ENCODE measurements around the gene ZNF107.
"Not testable (repeated sequence)": the region's sequence is repeated elsewhere in the genome, so short reads cannot be mapped to it uniquely, and the experiment has no call there.

The ZNF107 gene

GRCh38 chr7:64717896-64718295 is 52.0 kb downstream of the ZNF107 start:
- H3K27ac ChIP-seq; DNase-seq (ENCODE audit: low read depth, low spot score): not testable (repeated sequence)

GRCh38 chr7:64729089-64729848 is 63.3 kb downstream of the ZNF107 start:
- no peak overlapping the region for H3K27ac ChIP-seq
- DNase-seq (ENCODE audit: low read depth, low spot score): no peak

GRCh38 chr7:64733550-64734240 is 67.8 kb downstream of the ZNF107 start:
- no peak for DNase-seq (ENCODE audit: low read depth, low spot score)
- no peak overlapping the region for H3K27ac ChIP-seq

GRCh38 chr7:64736575-64736974 is 70.6 kb downstream of the ZNF107 start:
- DNase-seq (ENCODE audit: low read depth, low spot score): no peak
- no peak overlapping the region for H3K27ac ChIP-seq

DNA sequence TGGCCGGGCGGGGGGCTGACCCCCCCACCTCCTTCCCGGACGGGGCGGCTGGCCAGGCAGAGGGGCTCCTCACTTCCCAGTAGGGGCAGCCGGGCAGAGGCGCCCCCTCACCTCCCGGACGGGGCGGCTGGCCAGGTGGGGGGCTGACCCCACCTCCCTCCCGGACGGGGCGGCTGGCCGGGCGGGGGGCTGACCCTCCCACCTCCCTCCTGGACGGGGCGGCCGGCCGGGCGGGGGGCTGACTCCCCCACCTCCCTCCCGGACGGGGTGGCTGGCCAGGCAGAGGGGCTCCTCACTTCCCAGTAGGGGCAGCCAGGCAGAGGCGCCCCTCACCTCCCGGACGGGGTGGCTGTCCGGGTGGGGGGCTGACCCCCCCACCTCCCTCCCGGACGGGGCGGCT is 72.5 kb downstream of the ZNF107 start:
- H3K27ac ChIP-seq; DNase-seq (ENCODE audit: low read depth, low spot score): not testable (repeated sequence)

DNA sequence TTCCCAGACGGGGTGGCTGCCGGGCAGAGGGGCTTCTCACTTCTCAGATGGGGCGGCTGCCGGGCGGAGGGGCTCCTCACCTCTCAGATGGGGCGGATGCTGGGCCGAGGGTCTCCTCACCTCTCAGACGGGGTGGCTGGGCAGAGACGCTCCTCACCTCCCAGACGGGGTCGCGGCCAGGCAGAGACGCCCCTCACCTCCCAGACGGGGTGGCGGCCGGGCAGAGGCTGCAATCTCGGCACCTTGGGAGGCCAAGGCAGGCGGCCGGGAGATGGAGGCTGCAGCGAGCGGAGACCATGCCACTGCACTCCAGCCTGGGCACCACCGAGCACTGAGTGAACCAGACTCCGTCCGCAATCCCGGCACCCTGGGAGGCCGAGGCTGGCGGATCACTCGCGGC is 73.0 kb downstream of the ZNF107 start:
- DNase-seq (ENCODE audit: low read depth, low spot score): not testable (repeated sequence)

GRCh38 chr7:64744680-64745079 is 78.7 kb downstream of the ZNF107 start:
- no peak overlapping the region for H3K27ac ChIP-seq
- no peak for DNase-seq (ENCODE audit: low read depth, low spot score)

More for the DNA sequence above, 73.0 kb downstream of the ZNF107 start:
- H3K27ac ChIP-seq: not testable (repeated sequence)

DNA sequence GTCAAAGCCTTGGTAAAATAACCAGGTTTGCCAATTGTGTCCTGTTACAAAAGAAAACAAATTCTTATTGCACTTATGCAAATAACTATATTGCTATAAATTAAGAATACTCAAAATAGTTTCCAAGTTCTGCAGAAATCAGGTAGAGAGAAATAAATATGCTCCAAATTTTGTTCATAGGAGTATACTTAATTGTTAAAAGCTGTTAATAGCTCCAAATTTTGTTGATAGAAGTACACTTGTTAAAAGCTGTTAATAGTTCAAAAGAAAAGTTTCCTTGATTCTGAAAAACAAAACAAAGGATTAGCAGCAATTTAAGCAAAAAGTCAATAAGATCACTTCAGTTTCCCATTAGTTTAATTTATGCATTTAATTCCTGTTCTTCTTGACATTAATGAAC is 81.9 kb downstream of the ZNF107 start:
- no peak for DNase-seq (ENCODE audit: low read depth, low spot score)
- no peak overlapping the region for H3K27ac ChIP-seq

GRCh38 chr7:64753032-64753431 is 87.1 kb downstream of the ZNF107 start:
- DNase-seq (ENCODE audit: low read depth, low spot score): no peak
- no peak overlapping the region for H3K27ac ChIP-seq

- H3K27ac ChIP-seq: no peak overlapping the region
- DNase-seq (ENCODE audit: low read depth, low spot score): no peak
Observed at GRCh38 chr7:64755865-64756264, 89.9 kb downstream of the ZNF107 start.

DNA sequence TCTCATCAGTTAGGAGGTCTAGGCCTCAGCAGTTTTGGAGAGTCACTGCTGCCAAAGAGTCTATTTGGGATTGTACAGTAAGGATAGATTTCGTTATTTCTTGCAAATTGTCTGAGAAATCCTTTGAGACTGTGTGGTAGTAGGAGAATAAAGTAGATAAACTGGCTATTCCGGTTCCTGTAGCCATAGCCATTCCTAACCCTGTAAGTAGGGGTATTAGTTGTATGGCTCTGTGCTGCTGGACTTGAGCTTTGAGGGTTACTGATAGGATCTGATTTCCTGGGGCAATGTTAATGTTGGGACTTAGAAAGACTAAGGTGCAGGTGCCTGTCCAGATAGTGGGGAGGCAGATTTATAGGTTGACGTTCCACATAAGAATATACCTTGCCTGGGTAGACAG is 92.2 kb downstream of the ZNF107 start:
- no peak for DNase-seq (ENCODE audit: low read depth, low spot score)
- no peak overlapping the region for H3K27ac ChIP-seq

Measured in epithelial cell of prostate (primary cell).